HUES48 (cell line): ENCODE measurements around the gene TPGS1.

ENCODE experiments used
- H3K27ac ChIP-seq: one replicate; pipeline ENCODE4 v1.7.0; 2013; ENCODE audit warnings: low read depth, low read length, inconsistent platforms
- H3K27me3 ChIP-seq: 2 replicates; pipeline ENCODE4 v1.6.1; 2013; ENCODE audit warnings: mild to moderate bottlenecking, low read length; ENCODE audit not compliant: control insufficient read depth, insufficient read depth
- H3K36me3 ChIP-seq: 2 replicates; pipeline ENCODE4 v1.6.1; 2013; ENCODE audit warnings: low read length; ENCODE audit not compliant: control insufficient read depth, insufficient read depth
- H3K4me1 ChIP-seq: 2 replicates; pipeline ENCODE4 v1.6.1; 2013; ENCODE audit warnings: mild to moderate bottlenecking, low read length; ENCODE audit not compliant: control insufficient read depth, insufficient read depth
- H3K4me3 ChIP-seq: 2 replicates; pipeline ENCODE4 v1.5.1; 2013; ENCODE audit warnings: mild to moderate bottlenecking, low read depth, low read length
- H3K9ac ChIP-seq: 2 replicates; pipeline ENCODE4 v1.6.1; 2013; ENCODE audit warnings: mild to moderate bottlenecking, low read depth, low read length, moderate library complexity
- H3K9me3 ChIP-seq: 2 replicates; pipeline ENCODE4 v1.6.1; 2013; ENCODE audit warnings: low read length; ENCODE audit not compliant: control insufficient read depth, insufficient read depth

The TPGS1 gene

DNA sequence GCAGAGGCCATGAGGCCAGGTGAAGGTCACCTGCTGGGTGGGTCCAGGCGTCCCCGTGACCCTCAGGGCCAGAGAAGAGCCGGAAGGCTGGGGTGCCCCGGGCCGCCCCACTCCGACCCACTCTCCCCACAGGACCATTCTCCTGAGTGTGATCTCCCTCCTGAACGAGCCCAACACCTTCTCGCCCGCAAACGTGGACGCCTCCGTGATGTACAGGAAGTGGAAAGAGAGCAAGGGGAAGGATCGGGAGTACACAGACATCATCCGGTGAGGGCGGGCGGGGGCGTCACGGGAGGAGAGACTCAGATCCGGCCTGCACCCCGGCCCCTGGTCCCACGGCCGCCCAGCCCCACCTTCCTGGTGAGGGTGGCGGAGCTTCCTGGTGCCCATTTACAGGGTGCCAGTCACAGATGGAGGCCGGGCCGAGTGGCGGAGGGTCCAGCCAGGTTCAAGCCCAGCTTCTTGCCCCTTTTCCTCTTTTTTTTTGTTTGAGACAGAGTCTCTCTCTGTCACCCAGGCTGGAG is 29.6 kb downstream of the TPGS1 start:
- peaks cover 10% of the 10 kb centered on the region; the same call in 1 of the 2 replicates for H3K4me1 ChIP-seq
- peaks cover 55% of the 10 kb centered on the region for H3K36me3 ChIP-seq
- H3K9ac ChIP-seq = no peak overlapping the region
- no peaks in the 10 kb centered on the region for H3K9me3 ChIP-seq
- H3K4me3 ChIP-seq = no peak overlapping the region
- no peaks in the 10 kb centered on the region for H3K27me3 ChIP-seq
- H3K27ac ChIP-seq = no peak overlapping the region

DNA sequence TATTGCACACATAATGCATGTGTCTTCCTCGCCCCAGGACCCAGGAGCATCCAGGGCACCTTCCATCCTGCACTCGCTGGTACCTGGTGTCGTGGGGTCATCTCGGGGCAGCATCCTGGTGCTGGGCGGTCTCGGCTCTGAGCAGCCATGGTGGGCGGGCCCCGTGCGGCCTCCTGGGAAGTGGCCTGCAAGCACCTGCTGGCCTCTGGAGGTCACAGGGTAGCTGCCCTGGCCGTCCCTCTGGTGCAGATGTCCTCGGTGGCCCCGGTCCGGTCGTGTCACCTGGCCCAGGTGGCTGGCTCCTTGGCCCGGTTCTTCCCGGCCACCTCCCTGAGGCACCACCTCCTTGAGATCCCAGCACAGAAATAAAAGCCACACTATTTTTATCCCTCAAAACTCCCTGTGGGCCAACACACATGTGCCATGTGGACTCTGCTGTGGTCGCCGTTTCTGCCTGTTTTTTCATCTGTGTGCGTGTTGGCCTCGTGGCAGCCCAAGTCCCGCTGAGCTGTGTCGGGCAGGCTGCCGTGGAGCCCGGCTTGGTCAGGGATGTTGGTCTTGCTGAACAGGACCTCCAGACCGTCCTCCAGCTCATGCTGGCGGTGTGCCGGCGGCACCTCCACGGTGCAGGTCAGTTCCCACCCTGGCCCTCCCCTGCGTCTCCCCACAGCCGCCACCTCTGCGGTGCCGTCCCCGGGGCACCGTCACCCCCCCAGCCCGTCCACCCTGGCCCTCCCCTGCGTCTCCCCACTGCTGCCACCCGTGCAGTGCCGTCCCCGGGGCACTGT is 31.5 kb downstream of the TPGS1 start:
- Histone ChIP-seq H3K9ac (no peak overlapping the region), H3K9me3 (no peaks in the 10 kb centered on the region), H3K27ac (no peak overlapping the region), H3K4me3 (no peak overlapping the region), H3K36me3 (peaks cover 61% of the 10 kb centered on the region), H3K4me1 (no peaks in the 10 kb centered on the region; the same call in 1 of the 2 replicates), H3K27me3 (no peaks in the 10 kb centered on the region)

DNA sequence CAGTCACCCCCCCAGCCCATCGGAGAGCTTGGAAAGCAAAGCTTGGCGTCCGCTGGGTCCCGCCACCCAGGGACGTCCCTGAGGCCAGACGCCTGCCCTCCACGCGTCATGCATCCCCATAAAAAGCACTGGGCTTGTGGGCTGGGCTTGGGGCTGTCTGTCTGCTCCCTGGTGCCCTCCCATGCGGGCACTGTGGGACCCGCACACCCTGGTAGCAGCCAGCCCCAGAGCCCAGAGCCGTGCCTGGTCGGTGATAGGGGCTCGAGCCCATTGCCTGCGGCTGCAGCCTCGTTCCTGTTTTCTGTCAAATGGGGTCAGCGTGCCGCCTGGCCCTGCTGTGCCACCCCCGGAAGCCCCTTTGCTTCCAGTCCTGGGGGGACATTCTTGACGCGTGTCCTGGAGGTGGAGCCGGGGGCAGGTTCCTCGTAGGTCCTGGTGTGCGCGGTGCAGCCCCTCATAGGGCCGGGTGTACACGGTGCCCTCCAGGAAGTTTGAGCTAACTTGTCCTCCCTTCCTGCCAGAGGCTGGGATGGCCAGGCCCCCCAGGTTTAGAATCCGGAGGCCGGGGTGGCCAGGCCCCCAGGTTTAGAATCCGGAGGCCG is 32.2 kb downstream of the TPGS1 start:
- Histone ChIP-seq H3K9me3 (no peaks in the 10 kb centered on the region), H3K36me3 (peaks cover 61% of the 10 kb centered on the region), H3K4me3 (no peak overlapping the region), H3K27me3 (no peaks in the 10 kb centered on the region), H3K4me1 (no peaks in the 10 kb centered on the region), H3K9ac (no peak overlapping the region), H3K27ac (no peak overlapping the region)

DNA sequence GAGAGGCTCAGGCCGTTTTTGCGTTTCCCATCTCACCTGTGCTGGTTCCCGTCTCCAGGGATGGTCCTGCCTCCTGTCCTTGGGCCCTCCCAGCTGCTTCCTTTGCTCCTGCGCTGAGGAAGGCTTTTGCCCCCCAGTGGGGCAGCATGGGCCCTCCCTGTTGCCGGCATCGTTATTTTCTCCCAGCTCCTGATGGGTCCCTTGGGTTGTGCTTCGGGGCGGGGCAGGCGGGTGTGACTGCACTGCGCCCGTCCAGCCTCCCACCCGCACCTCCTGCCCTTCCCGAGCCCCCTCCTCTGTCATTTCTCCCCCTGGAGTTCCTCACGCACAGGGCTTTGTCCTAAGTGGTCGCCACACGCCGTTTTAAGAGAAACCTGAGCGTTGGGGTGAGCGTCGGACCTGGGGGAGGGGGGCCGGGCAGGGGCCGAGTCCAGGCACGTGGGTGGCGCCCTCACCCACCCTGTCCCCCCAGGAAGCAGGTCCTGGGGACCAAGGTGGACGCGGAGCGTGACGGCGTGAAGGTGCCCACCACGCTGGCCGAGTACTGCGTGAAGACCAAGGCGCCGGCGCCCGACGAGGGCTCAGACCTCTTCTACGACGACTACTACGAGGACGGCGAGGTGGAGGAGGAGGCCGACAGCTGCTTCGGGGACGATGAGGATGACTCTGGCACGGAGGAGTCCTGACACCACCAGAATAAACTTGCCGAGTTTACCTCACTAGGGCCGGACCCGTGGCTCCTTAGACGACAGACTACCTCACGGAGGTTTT is 33.8 kb downstream of the TPGS1 start:
- Histone ChIP-seq H3K9me3 (no peaks in the 10 kb centered on the region), H3K36me3 (peaks cover 49% of the 10 kb centered on the region), H3K27ac (no peak overlapping the region), H3K9ac (no peak overlapping the region), H3K4me3 (no peak overlapping the region), H3K27me3 (no peaks in the 10 kb centered on the region), H3K4me1 (no peaks in the 10 kb centered on the region)

DNA sequence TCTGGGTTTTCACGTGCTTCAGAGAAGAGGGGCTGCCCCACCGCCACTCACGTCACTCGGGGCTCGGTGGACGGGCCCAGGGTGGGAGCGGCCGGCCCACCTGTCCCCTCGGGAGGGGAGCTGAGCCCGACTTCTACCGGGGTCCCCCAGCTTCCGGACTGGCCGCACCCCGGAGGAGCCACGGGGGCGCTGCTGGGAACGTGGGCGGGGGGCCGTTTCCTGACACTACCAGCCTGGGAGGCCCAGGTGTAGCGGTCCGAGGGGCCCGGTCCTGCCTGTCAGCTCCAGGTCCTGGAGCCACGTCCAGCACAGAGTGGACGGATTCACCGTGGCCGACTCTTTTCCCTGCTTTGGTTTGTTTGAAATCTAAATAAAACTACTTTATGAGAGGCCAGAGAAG is 34.4 kb downstream of the TPGS1 start:
- H3K4me3 ChIP-seq = no peak overlapping the region
- H3K27me3 ChIP-seq = no peaks in the 10 kb centered on the region
- H3K36me3 ChIP-seq = peaks cover 42% of the 10 kb centered on the region
- no peaks in the 10 kb centered on the region for H3K4me1 ChIP-seq
- H3K9ac ChIP-seq = no peak overlapping the region
- H3K9me3 ChIP-seq = no peaks in the 10 kb centered on the region
- no peak overlapping the region for H3K27ac ChIP-seq

DNA sequence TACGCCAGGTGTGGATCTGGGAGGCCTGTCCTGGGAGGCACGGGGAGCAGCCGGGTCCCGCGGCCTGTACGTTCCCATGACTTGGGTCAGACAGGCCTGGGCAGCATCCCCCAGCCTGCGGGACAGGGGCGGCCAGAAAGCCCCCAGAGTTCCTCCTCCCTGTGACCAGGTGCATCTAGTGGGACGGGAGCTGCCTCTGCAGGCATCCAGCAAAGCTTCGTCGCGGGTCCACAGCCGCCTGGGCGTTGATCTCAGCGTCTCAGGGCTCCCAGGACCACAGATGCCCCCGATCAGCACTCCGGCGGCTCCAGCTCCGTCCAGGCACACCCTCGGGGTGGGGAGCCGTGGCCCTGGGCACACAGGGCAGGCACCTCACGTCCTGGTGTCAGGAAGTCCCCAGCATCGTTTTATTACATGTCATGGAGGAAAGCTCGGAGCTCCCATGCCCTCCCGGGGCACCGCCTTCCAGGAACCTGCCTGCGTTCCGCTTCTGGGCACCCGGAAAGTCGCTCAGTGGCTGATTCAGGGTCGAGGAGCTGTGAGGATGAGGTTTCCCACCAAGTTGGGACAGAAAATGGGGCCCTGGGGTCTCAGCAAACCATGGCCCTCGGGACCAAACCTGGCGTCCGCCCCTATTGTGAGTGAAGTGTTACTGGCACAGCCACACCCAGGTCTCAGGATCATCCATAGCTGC is 35.0 kb downstream of the TPGS1 start:
- Histone ChIP-seq H3K36me3 (peaks cover 38% of the 10 kb centered on the region), H3K27me3 (no peaks in the 10 kb centered on the region), H3K9ac (no peak overlapping the region), H3K4me1 (no peaks in the 10 kb centered on the region), H3K27ac (no peak overlapping the region), H3K9me3 (no peaks in the 10 kb centered on the region), H3K4me3 (no peak overlapping the region)

DNA sequence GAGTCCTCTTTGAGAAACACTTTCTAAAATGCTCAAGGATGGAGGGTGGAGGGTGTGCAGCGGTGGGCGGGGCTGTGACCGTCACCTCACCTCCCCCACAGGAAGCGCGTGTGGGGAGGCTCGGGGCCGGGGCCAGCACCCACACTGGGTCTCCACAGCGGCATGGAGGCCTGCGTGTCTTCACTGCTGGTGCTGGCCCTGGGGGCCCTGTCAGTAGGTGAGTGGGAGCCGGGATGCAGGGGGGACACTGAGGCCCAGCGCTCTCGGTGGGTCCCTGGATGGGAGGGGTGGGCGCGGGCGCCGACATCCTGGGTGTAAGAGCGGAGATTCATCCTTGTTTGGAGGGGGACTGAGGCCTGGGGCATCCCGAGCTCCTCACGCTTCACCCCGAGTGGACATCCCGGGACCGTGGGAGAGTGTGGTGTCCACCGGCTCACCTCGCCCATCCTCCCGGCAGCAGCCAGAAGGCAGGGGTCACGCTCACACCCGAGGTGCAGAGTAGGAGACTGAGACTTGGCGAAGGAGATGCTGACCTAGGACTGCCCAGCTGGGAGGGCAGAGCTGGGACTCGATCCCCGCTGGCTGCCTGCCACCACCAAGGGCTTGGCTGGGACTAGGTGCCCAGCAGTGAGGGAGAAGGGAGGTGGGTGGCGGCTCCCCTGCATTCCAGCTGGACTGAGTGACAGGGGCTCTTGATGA is 36.8 kb downstream of the TPGS1 start, which contains the start of gene GZMM:
GZMM (plus strand) TSS at position 144 of the 699 bp plus-strand sequence; CDS start at position 163, 19 bp downstream.
- no peak within 1 kb of the TSS for H3K27ac ChIP-seq
- no peaks in the 10 kb centered on the region for H3K4me1 ChIP-seq
- peaks cover 22% of the 10 kb centered on the region for H3K36me3 ChIP-seq
- no peak within 1 kb of the TSS for H3K9ac ChIP-seq
- no peaks in the 10 kb centered on the region for H3K27me3 ChIP-seq
- H3K4me3 ChIP-seq = no peak within 1 kb of the TSS
- H3K9me3 ChIP-seq = no peaks in the 10 kb centered on the region

DNA sequence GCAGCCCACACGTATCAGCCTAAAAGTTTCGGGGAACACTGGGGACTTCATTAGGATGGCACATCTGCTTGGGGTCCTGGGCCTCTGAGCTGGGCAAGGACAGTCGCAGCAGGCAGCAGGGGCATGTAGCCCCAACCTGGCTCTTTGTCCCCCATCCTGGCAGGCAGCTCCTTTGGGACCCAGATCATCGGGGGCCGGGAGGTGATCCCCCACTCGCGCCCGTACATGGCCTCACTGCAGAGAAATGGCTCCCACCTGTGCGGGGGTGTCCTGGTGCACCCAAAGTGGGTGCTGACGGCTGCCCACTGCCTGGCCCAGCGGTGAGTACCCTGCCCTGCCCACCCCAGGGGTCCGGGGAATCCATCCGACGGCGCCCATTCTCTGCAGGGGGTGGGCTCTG is 39.8 kb downstream of the TPGS1 start:
- H3K27ac ChIP-seq = no peak overlapping the region
- no peak overlapping the region for H3K4me3 ChIP-seq

DNA sequence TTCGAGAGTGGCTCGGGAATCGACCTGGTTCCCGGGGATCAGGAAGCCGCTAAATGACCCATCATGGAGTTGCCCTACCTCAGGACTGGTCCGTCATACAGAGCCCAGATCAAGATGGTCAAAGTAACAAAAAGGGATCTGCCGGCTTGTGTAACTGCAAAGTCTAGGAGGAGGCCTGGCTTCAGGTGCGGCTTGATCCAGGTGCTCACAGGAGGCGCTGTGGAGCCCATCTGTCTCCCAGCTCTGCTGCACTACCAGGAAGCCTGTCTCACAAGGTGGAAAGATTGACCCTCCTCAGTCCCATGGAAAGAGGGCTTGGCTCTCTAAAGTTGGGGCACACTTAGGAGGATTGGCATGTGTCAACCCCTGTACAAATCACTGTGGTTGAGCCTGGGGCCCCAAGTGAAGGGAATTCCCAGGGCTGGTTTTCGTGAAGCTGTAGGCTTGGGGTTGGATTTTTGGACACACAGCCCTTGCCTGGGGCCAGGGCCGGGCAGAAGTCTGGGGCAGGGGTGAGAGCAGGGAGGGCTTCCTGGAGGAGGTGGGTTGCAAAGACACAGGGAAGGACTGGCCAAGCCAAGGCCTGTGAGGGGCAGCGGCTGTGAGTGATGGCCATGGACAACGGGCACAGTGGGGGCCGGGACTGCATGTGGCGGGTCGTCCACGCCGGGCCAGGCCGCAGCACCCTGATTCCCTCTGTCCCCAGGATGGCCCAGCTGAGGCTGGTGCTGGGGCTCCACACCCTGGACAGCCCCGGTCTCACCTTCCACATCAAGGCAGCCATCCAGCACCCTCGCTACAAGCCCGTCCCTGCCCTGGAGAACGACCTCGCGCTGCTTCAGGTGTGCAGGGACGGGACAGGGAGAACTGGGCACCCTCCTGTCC is 40.8 kb downstream of the TPGS1 start:
- H3K4me1 ChIP-seq = no peaks in the 10 kb centered on the region
- no peaks in the 10 kb centered on the region for H3K9me3 ChIP-seq
- no peak overlapping the region for H3K4me3 ChIP-seq
- no peak overlapping the region for H3K9ac ChIP-seq
- no peaks in the 10 kb centered on the region for H3K27me3 ChIP-seq
- H3K27ac ChIP-seq = no peak overlapping the region
- no peaks in the 10 kb centered on the region for H3K36me3 ChIP-seq

More for the DNA sequence above, 39.8 kb downstream of the TPGS1 start:
- Histone ChIP-seq H3K9me3 (no peaks in the 10 kb centered on the region), H3K4me1 (no peaks in the 10 kb centered on the region), H3K36me3 (peaks cover 5% of the 10 kb centered on the region; the same call in 1 of the 2 replicates), H3K9ac (no peak overlapping the region), H3K27me3 (no peaks in the 10 kb centered on the region)
